CD4-positive, alpha-beta T cell treated with Interferon gamma for 1 hour (primary cell): ENCODE data around the gene GKN1.
"Not testable (repeated sequence)": the region's sequence is repeated elsewhere in the genome, so short reads cannot be mapped to it uniquely, and the experiment has no call there.

ENCODE experiments used
- DNase-seq: peaks from one replicate; pipeline ENCODE4 v3.0.0-alpha.2; 2020

GKN1 gene, protein sequence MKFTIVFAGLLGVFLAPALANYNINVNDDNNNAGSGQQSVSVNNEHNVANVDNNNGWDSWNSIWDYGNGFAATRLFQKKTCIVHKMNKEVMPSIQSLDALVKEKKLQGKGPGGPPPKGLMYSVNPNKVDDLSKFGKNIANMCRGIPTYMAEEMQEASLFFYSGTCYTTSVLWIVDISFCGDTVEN

GRCh38 chr2:68974251-68974650 is at the start of gene GKN1:
TSS of gene GKN1 (plus strand) at chr2:68974636. CDS start at chr2:68974678, 42 bp downstream.
- DNase-seq: no peak

GRCh38 chr2:68925295-68925896 is 49.0 kb upstream of the GKN1 start:
- DNase-seq: peak; percentile 47

GRCh38 chr2:68926796-68927195 is 47.6 kb upstream of the GKN1 start:
- DNase-seq: no peak

- DNase-seq: no peak
Observed at GRCh38 chr2:68931149-68931711, 43.2 kb upstream of the GKN1 start.

DNA sequence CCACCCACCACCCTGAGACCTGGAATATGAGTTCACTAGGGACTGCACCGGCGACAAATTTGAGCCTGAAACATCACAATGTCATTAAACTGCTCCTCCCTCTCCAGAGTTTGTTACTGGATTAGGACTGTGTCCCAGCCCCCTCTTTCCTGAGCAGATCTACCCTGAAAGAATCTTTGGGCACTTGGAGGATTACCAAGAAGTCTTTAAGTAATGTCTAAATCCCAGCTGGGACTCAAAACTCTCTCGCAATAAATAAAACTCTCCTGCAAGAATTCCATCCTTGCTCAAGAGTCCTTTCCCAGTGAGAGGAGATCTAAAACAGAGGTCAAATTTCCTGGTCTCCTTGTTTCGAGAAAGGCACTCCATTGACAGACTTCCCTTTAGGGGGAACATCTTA is 42.6 kb upstream of the GKN1 start:
- DNase-seq: no peak

DNA sequence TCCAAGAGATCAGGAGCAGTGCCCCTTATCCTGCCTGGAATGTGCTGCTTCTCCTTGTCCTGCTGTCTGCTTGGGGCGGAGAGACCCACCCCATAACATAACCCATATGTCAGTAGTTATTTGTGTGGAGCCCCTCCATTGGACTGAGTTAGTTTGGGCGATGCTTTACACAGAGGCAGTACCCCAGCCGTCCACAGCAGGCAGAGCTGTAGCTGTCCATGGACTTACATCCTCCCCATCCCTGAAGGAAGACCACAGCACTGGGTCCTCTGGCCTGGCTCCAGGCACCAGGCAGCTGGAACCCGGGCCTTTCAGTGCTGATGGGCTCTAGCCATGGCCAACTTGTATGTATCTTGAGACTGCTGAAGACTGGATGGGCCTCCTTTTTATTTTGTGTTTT is 42.0 kb upstream of the GKN1 start:
- DNase-seq: no peak

- no peak for DNase-seq
Observed at GRCh38 chr2:68934021-68934420, 40.4 kb upstream of the GKN1 start.

- DNase-seq: no peak
Observed at GRCh38 chr2:68935471-68935870, 39.0 kb upstream of the GKN1 start.

- no peak for DNase-seq
Observed at GRCh38 chr2:68936427-68936826, 38.0 kb upstream of the GKN1 start.

DNA sequence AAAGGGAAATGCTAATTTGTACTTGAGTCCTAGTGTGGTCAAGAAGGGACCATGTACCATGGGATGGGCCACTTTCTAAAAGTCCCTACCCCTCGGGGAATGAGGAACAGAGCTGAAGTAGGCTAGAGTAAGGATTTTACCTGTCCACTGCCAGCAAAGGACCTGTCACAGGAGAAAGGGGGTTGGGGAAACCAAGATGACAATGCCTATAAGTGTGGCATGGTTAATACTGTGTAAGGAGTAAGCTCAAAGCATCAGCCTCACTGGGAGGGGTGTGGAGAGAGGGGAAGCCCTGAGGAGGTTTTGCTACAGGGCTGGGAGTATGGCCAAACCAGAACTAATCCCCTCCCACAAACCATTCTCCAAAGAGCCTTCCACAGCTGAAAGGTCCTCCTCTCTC is 37.5 kb upstream of the GKN1 start:
- no peak for DNase-seq

DNA sequence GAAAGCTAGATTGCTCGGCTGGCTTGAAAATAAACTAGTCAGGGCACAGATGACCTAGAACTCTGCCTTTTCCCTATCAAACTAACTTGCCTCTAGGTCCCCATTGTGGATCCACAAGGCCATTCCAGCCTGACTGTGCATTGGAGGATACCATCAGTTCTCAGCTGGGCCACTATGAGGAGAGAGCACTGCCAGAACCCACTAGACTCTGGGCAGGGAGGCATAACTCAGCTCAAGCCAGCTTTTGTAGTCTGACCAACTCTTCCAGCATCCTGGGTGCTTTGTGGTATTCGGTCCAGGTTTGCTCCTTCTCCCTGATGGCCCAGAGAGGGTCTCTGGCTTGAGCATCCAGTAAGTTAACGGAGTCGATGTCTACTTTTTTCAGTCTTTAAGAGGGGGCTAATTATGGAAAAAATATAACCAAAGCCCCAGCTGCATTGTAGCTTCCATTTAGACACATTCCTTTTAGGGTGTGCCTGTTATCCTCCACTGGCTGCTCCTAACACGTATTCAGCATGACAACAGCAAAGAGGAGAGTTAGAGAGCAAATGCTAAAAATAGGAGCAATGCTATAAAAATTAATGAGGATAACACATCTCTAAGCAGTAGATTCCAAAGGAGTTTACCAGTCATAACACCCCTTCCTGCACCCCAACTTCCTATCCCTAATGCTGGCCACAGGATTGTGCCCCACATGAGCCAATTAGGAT is 36.9 kb upstream of the GKN1 start:
- no peak for DNase-seq

DNA sequence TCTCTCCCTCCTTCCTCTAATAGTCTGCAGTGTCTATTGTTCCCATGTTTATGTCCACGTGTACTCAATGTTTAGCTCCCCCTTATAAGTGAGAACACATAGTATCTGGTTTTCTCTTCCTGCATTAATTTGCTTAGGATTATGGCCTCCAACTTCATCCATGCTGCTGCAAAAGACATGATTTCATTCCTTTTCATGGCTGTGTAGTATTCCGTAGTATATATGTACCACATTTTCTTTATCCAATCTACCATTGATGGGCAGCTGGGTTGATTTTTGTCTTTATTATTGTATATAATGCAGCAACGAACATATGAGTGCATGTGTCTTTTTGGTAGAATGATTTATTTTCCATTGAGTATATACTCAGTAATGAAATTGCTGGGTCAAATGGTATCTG is 35.5 kb upstream of the GKN1 start:
- no peak for DNase-seq

DNA sequence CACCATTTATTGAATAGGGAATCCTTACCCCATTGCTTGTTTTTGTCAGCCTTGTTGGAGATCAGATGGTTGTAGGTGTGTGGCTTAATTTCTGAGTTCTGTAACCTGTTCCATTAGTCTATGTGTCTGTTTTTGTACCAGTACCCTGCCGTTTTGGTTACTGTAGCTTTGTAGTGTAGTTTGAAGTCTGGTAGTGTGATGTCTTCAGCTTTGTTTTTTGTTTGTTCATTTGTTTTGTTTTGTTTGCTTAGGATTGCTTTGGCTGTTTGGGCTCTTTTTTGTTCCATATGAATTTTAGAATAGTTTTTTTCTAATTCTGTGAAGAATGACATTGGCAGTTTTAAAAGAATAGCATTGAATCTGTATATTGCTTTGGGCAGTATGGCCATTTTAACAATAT is 34.5 kb upstream of the GKN1 start:
- no peak for DNase-seq

- DNase-seq: no peak
Observed at GRCh38 chr2:68940369-68940768, 34.1 kb upstream of the GKN1 start.

DNA sequence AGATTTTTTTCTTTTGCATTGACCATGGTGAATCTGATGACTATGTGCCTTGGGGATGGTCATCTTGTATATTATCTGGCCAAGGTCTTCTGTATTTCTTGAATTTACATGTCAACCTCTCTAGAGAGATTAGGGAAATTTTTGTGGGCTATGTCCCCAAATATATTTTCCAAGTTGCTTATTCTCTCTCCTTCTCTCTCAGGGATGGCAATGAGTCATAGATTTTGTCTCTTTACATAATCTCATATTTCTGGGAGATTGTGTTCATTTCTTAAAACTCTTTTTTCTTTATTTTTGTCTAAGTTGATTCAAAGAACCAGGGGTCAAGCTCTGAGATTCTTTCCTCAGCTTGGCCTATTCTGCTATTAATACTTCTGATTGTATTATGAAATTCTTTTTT is 31.6 kb upstream of the GKN1 start:
- DNase-seq: no peak

DNA sequence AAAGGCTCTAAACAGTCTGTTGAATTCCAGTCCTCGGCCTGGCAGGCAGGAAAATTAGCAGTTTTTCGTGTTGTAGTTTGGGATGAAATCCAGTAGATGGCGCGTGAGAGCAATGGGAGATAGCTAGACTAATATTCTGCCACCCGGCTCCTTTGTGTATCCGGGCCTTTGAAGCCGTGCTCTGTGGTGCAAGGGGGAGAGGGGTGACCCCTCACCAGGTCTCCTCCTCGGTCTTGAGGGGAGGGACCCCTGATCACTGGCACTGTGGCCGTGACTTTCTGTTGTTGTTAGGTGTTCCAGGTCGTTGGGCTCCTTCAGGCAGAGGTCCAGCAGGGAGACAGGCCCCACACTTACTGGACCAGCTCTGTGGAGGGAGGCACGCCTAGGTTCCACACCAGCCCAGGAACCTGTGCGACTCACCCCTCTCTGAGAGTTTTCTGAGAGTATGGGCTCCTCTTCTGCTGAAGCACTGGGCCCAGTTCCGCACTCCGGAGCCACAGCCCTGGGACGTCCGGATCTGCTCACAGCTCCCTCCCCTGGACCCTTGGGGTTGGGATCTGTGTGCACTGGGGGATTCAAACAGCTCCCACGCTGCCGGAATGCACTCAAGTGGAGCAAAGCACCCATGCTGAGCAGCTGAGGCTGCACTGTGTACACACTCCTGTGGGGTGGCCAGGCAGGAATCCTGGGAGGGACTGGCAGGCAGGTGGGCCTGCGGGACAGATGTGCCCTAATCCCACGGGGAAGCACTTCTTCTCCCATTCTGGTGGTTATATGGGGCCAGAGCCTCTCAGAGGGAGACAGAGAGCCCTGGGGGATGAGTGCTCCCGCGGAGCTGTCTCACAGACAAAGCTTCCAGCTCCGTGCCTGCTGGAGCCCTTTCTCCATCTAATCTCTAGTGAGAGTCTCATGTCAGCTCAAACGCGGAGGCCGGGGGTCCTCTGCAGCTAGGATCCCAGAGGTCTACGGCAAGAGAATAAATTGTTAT is 30.6 kb upstream of the GKN1 start:
- peak; percentile 29 for DNase-seq

- DNase-seq: no peak
Observed at GRCh38 chr2:68946117-68946516, 28.3 kb upstream of the GKN1 start.

GRCh38 chr2:68948710-68949109 is 25.7 kb upstream of the GKN1 start:
- no peak for DNase-seq

- no peak for DNase-seq
Observed at GRCh38 chr2:68951899-68952298, 22.5 kb upstream of the GKN1 start.

DNA sequence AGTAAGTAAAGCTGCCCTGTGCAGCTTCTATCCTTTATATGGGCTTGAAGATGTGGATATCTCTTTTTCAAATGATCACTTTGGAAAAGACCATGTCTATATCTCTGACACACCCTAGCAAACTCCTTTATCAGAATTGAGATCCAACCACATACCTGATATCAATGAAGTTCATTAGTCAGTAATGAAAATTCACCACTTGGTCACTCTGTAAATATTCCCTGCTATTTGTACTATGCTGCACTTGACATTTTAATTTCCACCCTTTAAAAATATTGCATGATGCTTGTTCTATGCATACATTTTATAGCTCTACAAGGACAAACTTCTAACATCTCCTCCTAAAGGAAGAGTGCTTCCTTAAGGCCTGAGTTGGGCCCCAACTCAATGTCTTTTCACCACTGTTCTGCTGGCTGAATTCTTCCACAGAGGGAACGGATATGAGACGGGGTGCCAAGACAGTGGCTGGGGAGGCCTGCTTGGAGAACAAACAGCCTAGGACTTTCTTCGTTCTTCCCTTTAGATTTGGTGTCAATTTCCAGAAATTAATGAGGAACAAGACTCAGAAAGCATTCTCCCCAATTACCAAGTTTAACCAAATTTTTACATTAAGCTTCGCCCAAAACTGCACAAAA is 21.4 kb upstream of the GKN1 start, which contains the start of gene GKN2:
TSS of gene GKN2 (minus strand) at position 7 of the 635 bp plus-strand sequence. CDS start 32 bp downstream, outside the sequence.
- DNase-seq: no peak

- not testable (repeated sequence) for DNase-seq
Observed at GRCh38 chr2:68955432-68955831, 19.0 kb upstream of the GKN1 start.

GRCh38 chr2:68959001-68959400 is 15.4 kb upstream of the GKN1 start:
- no peak for DNase-seq
